SK-N-SH treated with all-trans-retinoic acid at 6 μM for 48 hours (cell line): ENCODE measurements around the gene DCC.

Experiments
- CREB5 ChIP-seq: fragments of 250-450 bp; sonication (Bioruptor Pico); IDR thresholded peaks from 2 replicates; pipeline ENCODE4 v1.5.1; 2020; ENCODE audit warnings: low read depth, mild to moderate bottlenecking, moderate library complexity
- PPARA ChIP-seq: fragments of 250-450 bp; sonication (Bioruptor Pico); IDR thresholded peaks from 2 replicates; pipeline ENCODE4 v1.5.0; 2020; ENCODE audit warnings: mild to moderate bottlenecking, borderline replicate concordance
- RARB ChIP-seq: fragments of 250-450 bp; sonication (Bioruptor Pico); IDR thresholded peaks from 2 replicates; pipeline ENCODE4 v1.8.0; 2021; ENCODE audit warnings: mild to moderate bottlenecking, moderate library complexity
- ZC3H10 ChIP-seq: fragments of 250-450 bp; sonication (Bioruptor Pico); IDR thresholded peaks from 2 replicates; pipeline ENCODE4 v1.5.1; 2021; ENCODE audit warnings: mild to moderate bottlenecking, moderate library complexity

- no peak for TF ChIP-seq CREB5 (CRISPR knock-in tag)
- TF ChIP-seq RARB, result no peak
- TF ChIP-seq ZC3H10 (CRISPR knock-in tag), result no peak
- TF ChIP-seq PPARA (CRISPR knock-in tag), result no peak
Observed at GRCh38 chr18:52439457-52439856, 99.5 kb downstream of the DCC start.
